SK-N-SH (cell line): ENCODE data around the gene TACC2.

Experiments used
- EP300 ChIP-seq, 2 experiments: IDR thresholded peaks; 2 replicates each; pipeline versions ENCODE4 v1.4.0 to v1.6.1; 2012; ENCODE audit warnings: borderline replicate concordance in 1 of 2, low read depth in 1 of 2, low read length in 1 of 2
- EZH2phosphoT487 ChIP-seq: fragments of 200-600 bp; sonication (generic); IDR thresholded peaks from 2 replicates; pipeline ENCODE4 v1.6.1; 2017; ENCODE audit warnings: low read depth, mixed run types, mild to moderate bottlenecking, antibody characterized with exemption, moderate library complexity, borderline replicate concordance
- GABPA ChIP-seq: IDR thresholded peaks from 2 replicates; pipeline ENCODE4 v1.4.0; 2012; ENCODE audit warnings: low read depth, mild to moderate bottlenecking
- JUND ChIP-seq: IDR thresholded peaks from 2 replicates; pipeline ENCODE4 v1.4.0; 2012
- REST ChIP-seq: IDR thresholded peaks from 2 replicates; pipeline ENCODE4 v1.6.1; 2012; ENCODE audit warnings: mild to moderate bottlenecking, low read depth, low read length, moderate library complexity
- RFX5 ChIP-seq: IDR thresholded peaks from 2 replicates; pipeline ENCODE4 v1.6.1; 2012; ENCODE audit warnings: mild to moderate bottlenecking, improper control_type of control experiment, low read length
- RXRA ChIP-seq: IDR thresholded peaks from 2 replicates; pipeline ENCODE4 v1.4.0; 2012; ENCODE audit warnings: low read depth, mild to moderate bottlenecking, borderline replicate concordance
- SMC3 ChIP-seq: IDR thresholded peaks from 2 replicates; pipeline ENCODE4 v1.6.1; 2012; ENCODE audit warnings: low read depth, low read length, improper control_type of control experiment
- TAF1 ChIP-seq: IDR thresholded peaks from 2 replicates; pipeline ENCODE4 v1.6.1; 2012; ENCODE audit warnings: low read depth, mild to moderate bottlenecking, low read length, moderate library complexity, borderline replicate concordance
- TCF12 ChIP-seq: IDR thresholded peaks from 2 replicates; pipeline ENCODE4 v1.4.0; 2012
- TEAD4 ChIP-seq: IDR thresholded peaks from 2 replicates; pipeline ENCODE4 v1.4.0; 2012; ENCODE audit warnings: mild to moderate bottlenecking, borderline replicate concordance; ENCODE audit not compliant: insufficient read depth
- ZBTB33 ChIP-seq: IDR thresholded peaks from 2 replicates; pipeline ENCODE4 v1.4.0; 2012; ENCODE audit warnings: low read depth, borderline replicate concordance
- TF ChIP-seq, protein P1 (sequence below): fragments of 200-600 bp; sonication (generic); IDR thresholded peaks from 2 replicates; pipeline ENCODE4 v1.6.1; 2017; ENCODE audit warnings: antibody characterized with exemption, mild to moderate bottlenecking, moderate library complexity
- TF ChIP-seq, protein P2 (sequence below): fragments of 150-350 bp; IDR thresholded peaks from 2 replicates; pipeline ENCODE4 v1.6.1; 2017; ENCODE audit warnings: antibody characterized with exemption, low read length, low read depth, borderline replicate concordance

DNA sequence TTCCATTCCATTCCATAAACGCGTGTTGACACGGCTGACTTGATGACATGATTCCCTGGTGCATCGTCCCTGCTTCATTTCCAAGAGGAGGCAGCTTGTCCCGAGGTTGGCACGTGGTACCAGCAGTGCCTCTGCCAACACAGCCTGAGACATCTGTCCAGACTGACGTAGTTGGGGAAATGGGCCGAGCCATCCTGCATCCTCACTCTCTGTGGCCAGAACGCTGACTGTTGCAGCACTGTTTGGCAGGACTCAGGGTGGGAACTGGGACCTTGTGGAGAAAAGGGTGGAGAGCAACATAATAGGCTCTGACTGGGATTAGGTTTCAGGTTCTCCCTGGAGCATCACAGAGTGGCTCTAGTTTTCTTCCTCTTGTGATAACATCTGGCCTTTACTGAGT, 163.6 kb downstream of the TACC2 start:
- TF ChIP-seq, protein P1, sequence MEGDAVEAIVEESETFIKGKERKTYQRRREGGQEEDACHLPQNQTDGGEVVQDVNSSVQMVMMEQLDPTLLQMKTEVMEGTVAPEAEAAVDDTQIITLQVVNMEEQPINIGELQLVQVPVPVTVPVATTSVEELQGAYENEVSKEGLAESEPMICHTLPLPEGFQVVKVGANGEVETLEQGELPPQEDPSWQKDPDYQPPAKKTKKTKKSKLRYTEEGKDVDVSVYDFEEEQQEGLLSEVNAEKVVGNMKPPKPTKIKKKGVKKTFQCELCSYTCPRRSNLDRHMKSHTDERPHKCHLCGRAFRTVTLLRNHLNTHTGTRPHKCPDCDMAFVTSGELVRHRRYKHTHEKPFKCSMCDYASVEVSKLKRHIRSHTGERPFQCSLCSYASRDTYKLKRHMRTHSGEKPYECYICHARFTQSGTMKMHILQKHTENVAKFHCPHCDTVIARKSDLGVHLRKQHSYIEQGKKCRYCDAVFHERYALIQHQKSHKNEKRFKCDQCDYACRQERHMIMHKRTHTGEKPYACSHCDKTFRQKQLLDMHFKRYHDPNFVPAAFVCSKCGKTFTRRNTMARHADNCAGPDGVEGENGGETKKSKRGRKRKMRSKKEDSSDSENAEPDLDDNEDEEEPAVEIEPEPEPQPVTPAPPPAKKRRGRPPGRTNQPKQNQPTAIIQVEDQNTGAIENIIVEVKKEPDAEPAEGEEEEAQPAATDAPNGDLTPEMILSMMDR = no peak
- TF ChIP-seq EP300 (IDR thresholded peaks at IDR 0.05; ENCODE audit: borderline replicate concordance in 1 of 2, low read depth in 1 of 2, low read length in 1 of 2) (no peak), RFX5 (no peak), JUND (no peak), REST (no peak), RXRA (no peak), GABPA (no peak), TAF1 (no peak), ZBTB33 (no peak), EZH2phosphoT487 (no peak), SMC3 (no peak), TCF12 (no peak), TEAD4 (no peak)
- TF ChIP-seq, protein P2, sequence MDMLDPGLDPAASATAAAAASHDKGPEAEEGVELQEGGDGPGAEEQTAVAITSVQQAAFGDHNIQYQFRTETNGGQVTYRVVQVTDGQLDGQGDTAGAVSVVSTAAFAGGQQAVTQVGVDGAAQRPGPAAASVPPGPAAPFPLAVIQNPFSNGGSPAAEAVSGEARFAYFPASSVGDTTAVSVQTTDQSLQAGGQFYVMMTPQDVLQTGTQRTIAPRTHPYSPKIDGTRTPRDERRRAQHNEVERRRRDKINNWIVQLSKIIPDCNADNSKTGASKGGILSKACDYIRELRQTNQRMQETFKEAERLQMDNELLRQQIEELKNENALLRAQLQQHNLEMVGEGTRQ = no peak
